HG02642 (cell line): ENCODE results near the gene GRID1.
"Not testable (repeated sequence)": the region's sequence is repeated elsewhere in the genome, so short reads cannot be mapped to it uniquely, and the experiment has no call there.

Experiments used
- ATAC-seq: cut with Tn5 transposase; IDR thresholded peaks from one replicate; pipeline ENCODE4 v1.9.1; 2021; ENCODE audit warnings: mild to moderate bottlenecking; ENCODE audit not compliant: unreplicated experiment, poor library complexity

The GRID1 gene

DNA sequence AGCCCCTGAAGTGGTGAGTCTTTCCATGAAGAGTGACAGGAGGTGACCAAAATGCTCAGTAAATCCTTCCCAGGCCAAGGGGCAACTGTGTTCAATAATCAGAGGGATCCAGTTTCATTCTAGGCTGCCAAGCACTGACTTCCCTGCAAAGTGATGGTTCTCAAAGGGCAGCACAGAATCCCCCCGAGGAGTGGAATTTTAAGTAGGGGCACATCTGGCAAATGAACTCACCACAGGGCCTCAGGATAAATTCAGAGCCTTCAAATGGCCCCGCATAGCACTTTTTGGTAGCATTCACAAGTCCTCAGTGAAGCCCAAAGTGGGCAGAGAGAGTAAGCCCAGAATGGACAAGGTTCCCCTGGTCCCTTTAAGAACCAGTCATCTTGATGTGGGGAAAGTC lies 602.5 kb downstream of the GRID1 start:
- no peak for ATAC-seq

DNA sequence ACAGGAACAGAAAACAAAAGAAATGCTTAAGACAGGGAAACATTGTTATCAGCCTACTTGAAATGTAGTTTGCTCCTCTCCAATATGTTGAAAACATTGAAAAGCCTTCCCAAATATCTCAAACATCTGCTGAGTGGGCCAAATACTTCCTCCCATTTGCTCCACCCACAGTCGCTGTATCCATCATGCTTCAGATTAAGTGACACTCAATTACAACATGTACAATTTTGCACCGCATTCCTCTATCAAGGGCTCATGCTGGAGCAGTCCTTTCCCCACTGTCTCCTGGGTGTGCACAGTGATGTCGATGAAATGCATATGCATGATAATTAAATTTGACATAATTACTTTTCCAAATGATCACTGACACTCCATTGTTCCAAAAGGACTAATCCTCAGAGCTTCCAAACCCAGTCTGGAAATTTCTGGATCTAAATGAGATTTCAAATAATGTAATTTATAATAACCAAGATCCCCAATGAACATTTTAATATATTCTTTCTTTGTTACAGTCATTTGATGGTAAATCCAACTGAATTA lies 604.6 kb downstream of the GRID1 start:
- no peak for ATAC-seq

DNA sequence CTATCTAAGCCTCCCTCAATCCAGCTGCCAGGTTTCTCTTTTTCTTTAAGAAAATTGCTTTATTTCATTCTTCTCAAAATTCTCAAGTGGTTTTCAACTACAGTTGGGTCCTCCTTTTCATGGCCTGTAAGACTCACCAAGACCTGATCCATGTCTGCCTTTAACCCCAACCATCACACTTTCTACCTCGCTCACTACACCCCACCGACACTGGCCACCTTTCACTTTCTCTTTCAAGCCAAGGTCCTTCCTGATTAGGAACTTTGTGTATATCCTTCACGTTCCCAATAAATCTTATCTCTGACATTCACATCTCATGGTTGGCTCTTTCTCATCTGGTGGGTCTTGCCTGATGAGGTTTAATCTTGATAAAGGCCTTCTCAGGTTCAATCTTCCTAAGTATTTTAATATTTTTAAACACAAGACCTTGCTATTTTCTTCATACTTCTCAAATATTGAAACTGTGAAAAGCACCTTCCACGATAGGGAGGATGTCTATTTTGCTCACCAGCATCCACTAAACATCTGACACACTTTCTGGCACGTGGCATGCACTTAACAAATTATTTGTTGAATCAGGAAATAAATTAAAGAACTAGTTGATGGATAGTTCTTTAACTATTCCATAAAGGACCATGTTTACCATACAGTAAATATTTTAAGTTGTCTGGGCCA lies 624.8 kb downstream of the GRID1 start:
- peak; percentile 84 for ATAC-seq

DNA sequence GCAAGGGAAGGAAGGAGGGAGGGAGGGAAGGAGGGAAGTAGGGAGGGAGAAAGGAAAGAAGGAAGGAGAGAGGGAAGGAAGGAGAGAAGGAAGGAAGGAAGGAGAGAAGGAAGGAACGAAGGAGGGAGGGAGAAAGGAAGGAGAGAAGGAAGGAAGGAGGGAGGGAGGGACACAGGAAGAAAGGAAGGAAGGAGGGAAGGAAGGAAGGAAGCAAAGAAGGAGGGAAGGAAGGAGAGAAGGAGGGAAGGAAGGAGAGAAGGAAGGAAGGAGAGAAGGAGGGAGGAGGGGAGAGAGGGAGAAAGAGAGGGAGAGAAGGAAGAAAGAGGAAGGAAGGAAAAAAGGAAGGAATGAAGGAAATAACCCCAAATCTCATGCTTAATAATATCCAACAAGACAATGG lies 630.6 kb downstream of the GRID1 start:
- ATAC-seq = no peak

DNA sequence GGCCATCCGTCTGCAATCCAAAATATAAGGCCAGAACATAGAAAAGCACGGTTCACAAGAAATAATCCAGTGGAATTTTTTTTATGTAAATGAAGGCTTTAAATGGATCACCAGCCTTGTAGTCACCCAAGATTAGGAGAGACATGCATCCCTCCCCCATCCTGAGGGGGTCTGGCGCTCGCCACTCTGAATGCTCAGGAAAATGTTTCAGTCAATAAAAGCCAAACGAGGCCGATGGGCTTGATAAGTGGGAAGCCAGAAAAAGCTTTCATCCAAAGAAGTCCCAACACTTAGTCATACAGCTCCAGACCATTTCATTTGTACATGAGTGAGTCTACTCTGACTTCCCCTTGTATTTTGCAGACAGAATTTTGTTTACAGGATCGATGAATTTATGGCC lies 631.8 kb downstream of the GRID1 start:
- ATAC-seq = no peak

DNA sequence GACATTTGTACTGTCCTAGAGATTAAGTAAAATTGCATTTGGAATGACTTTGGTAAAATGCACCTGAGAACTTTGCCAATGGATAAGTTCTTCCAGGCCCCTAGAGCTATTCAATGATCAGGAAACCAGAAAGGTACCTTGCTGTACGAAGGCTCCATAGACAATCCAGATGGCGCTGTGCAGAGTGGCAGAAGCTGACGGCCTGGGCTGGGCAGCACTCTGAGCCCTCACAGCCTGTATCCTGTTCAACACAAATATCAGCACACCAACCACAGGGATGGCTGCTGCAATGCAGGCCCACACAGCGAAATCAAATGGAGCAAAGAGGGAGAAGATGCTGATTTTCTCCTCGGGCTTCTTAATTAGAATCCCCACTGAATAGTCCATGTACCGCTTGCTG lies 642.4 kb downstream of the GRID1 start:
- no peak for ATAC-seq

DNA sequence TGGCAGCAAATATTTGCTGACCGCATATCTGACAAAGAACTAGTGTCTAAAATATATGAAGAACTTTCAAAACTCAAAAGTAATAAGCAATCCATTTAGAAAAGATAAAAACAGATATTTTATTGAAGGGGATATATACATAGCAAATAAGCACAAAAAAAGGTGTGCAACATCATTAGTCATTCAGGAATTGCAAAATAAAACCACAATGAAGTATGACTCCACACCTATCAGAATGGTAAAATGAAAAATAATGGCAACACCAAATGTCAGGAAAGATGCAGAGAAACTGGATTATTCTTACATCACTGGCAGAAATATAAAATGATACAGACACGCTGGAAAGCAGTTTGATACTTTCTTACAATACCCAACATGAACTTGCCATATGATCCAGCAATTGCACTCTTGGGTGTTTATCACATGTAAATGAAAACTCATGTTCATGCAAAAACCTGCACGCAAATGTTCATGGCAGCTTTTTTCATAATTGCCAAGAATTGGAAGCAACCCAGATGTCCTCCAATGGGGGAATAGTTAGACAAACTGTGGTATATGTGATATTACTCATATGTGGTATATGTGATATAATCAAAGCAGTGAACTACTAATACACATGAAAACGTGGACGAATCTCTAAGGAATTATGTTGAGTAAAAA lies 645.5 kb downstream of the GRID1 start:
- ATAC-seq = no peak

DNA sequence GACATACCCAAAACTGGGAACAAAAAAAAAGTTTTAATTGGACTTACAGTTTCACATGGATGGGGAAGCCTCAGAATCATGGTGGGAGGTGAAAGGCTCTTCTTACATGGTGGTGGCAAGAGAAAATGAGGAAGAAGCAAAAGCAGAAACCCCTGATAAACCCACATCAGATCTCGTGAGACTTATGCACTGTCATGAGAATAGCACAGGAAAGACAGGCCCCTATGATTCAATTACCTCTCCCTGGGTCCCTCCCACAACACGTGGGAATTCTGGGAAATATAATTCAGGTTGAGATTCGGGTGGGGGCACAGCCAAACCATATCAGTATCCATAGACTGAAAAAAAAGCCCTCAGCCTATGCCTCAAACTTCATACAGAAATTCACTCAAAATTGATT lies 647.2 kb downstream of the GRID1 start:
- no peak for ATAC-seq

DNA sequence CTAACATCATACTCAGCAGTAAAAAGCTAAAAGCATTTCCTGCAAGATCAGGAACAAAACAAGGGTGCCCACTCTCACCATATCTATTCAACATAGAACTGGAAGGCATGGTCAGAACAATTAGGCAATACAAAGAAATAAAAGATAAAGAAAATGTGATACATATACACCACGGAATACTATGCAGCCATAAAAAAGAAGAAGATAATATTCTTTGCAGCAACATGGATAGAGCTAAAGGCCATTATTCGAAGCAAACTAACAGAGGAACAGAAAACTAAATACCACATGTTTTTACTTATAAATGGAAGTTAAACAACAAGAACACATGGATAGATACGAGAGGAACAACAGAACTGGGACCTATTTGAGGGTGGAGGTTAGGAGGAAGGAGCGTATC lies 652.7 kb downstream of the GRID1 start:
- no peak for ATAC-seq

DNA sequence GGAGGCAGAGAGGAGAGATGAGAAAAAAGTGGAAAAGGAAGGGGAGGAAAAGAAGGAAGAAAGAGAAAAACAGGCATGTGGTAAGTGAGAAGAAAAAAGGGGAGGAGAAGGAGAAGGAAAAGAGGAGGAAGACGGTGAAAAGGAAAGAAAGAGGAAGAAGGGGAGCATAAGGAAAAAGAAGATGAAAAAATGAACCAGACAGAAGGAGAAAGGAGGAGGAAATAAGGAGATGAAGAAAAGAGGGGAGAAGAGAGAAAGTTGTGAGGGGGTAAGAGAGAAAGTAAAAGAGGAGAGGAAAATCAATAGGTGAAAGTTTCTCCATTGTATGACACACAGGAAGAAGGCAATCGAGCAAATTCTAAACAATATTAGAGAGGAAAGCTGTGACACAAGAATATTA lies 663.8 kb downstream of the GRID1 start:
- ATAC-seq = no peak

DNA sequence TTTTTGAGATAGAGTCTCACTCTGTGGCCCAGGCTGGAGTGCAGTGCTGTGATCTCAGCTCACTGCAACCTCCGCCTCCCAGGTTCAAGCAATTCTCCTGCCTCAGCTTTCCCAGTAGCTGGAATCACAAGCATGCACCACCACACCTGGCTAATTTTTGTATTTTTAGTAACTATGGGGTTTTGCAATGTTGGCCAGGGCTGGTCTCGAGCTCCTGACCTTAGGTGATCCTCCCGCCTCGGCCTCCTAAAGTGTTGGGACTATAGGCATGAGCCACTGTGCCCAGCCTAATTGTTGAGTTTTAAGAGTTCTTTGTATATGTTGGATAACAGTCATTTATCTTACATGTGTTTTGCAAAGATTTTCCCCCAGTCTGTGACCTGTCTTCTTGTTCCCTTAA lies 667.5 kb downstream of the GRID1 start:
- not testable (repeated sequence) for ATAC-seq

DNA sequence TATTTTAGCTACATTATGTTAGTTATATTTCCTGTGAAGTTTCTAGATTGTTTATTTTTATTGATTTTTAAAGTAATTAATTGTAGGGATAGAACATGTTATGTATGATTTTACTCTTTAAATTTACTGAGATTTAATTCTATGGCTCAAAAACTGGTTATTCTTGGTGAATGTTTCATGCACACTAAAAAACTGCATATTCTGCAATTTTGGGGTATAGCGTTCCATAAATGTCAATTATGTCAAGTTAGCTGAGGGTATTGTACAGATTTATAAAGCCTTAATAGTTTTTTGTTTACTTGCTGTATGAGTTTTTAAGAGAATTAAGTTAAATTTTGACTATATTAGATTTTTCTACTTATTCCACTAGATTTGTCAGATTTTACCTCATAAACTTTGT lies 669.7 kb downstream of the GRID1 start:
- no peak for ATAC-seq

DNA sequence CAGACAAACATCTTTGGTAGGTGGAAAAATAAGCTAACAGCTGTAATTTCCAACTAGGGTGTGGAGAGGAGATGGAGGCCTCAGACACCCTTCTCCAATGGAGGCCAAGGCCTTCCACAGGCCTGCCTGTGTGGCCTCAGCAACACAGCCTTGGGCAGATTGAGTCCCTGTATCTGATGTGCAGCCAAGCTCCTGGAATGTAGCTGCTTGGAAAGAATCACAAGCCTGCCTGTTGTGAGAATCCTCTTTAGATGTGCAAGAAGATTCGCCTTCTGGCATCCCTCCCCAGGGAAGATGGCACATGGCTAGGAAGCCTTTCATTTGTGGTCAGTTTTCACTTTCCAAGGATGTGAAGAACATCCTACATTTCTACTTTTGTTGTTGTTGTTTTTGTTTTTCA lies 684.0 kb downstream of the GRID1 start:
- no peak for ATAC-seq

DNA sequence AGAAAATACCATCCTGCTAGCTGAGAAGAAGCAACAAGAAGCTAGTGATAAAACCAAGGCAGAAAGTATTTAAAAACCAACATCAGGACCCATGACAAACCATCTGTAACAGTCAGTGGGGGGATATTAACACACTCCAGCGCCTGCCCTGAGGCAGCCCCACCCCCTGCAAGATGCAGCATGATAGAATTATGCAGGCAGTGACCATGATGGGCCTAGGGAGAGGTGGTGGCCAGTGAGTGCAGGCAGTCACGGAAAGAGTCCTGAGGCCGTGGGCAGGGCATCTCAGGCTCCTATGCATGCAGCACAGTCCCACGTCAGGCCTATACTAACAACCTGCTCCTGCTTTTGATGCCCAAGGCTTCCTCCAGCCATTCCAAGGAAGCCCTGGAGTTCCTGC lies 686.9 kb downstream of the GRID1 start:
- ATAC-seq = no peak

DNA sequence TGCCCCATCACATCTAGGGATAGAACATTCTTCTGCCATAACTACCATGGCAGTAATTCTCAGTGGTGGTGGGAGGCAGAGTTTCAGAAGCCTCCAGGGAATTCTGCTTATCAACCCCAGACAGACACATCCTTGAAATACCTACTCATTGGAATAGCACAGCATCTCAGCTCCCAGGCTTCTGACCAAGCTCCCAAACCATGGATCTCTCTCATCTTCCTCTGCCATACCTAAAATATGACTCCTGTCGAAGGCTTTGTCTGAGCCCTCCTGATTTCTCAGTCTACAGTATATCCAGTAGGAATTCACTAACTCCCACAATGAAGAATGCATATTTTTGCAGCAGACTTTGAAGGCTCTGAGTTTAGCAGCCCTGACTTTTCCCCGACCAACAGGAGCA lies 687.5 kb downstream of the GRID1 start:
- ATAC-seq = no peak

DNA sequence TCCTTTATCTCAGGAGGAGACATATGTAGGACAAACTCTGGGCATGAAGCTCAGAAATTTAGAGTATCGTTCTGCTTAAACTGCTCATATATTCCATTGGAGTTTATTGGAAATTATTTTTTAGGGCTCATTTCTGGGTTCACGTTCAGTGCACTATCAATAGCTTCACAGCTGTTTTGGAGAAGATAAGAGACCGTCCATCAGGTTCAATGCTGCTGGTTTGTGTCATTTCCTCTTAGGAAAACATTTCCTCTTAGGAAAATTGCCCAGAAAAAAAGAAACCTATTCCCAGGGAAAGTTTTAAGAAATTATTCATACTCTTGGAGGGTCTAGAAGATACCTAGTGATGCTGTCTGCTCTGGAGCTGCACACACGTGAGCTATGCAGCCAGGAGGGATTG lies 691.7 kb downstream of the GRID1 start:
- ATAC-seq = no peak

DNA sequence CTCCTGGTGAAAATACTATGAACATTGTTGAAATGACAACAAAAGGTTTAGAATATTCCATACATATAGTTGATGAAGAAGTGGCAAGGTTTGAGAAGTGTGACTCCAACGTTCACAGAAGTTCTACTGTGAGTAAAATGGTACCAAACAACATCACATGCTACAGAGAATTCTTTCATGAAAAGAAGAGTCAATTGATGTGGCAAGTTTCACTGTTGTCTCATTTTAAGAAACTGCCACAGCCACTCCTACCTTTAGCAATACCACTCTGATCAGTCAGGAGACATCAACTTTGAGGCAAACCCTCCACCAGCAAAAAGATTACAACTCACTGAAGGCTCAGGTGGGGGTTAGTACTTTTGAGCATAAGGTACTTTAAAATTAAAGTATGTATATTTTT lies 693.3 kb downstream of the GRID1 start:
- ATAC-seq = no peak

DNA sequence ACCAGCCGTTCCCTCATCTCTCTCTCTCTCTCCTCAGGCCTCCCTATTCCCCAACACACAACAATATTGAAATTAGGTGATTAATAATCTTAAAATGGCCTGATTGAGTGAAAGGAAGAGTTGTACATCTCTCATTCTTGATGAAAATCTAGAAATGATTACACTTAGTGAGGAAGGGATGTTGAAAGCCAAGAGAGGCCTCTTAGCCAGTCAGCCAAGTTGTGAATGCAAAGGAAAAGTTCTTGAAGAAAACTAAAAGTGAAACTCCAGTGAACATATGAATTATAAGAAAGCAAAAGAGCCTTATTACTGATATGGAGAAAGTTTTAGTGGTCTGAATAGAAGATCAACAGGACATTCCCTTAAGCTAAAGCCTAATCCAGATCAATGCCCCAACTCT lies 695.1 kb downstream of the GRID1 start:
- no peak for ATAC-seq

DNA sequence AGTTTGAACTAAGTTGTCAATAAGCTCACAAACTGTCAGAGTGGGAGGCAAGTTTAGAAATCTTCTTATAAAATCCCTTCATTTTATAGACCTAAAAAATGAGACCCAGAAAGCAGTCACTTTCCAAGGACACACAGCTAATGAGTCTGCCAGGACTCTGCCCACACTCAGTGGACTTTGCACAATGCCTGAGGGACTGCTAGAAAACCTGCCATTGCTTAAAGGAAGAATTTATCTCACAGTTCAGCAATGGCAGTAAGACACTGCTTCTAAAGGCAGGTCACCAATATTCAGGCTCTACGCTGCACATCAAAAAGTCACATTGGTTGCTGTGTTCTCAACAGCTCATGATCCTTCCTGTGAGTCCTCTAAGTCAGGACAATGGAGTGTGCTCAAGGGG lies 698.1 kb downstream of the GRID1 start:
- no peak for ATAC-seq

DNA sequence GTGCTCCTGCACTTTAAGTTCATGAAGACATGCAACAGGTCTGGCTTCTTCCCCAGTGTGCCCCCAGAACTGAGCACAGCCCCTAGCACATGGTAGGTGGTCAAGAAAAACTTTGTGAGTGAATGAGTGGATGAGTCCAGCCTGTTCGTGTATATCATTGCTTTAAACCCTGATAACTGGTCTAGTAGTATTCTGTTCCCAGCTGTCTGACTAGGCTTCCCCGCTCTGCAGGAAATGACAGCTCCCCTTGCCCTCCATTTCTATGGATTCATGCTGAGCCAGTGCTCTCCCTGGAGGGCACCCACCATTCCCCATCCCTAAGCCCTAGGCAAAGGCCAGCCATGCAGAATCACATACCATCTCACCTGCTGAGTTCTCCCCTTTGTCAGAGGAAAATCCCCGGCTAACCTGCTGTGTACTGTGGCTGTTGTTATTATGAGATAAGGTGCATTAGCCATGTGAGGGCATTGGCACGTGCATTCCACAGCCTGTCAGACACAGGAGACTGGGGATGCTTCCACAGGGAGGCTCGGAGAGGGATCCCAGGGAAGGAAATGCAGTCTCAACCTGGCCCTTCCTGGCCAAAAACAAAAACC lies 698.9 kb downstream of the GRID1 start:
- ATAC-seq = no peak

DNA sequence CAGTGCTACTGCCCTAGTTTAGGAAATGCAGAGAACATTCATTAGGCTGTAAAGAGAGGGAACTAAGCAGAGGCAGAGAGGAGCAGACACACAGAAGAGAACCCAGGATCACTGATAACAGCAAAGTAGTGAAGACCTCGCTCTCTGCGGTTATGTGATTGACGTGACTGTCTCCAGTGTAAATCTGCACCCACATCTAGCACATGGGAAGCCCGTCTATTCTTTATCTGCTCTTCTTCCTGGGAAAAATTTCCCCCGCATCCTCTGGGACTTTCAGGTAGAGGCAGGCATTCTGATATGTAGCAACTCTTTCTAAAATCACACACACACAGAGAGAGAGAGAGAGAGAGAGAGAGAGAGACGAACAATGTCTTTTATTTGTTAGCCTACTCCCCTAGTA lies 699.6 kb downstream of the GRID1 start:
- no peak for ATAC-seq

DNA sequence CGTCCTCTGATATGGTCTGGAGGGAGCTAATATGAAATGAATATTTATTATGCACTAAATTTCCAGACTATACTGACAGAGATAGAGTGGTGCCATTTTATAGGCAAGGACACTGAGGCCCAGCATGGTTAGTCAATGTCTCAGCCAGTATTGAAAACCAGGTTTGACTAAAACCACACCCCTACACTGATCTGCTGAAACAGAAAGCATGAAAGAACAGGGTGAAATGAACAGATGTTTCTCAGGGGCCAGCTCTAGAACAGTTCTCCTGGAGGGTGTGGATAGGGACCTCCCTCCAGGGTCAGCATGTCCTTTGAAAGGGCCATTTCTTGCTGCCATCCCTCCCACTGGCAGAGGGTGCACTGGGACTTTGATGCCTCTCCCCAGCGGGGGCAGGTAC lies 700.5 kb downstream of the GRID1 start:
- ATAC-seq = peak; percentile 68
